Left ventricle myocardium inferior (tissue), 1 donor: Measurements from ENCODE around the gene WNK1. TPM values are rescaled to one million over a fixed set of nuclear protein-coding genes. Genes with fewer than 3 reads are reported as not detected.
A peak's percentile ranks its signal among the peaks of the same experiment; 100 is the strongest.
"Not testable (repeated sequence)": the region's sequence is repeated elsewhere in the genome, so short reads cannot be mapped to it uniquely, and the experiment has no call there.

Experiments
- DNase-seq: peaks from one replicate; pipeline ENCODE4 v3.0.0-alpha.2; 2020
- H3K27ac ChIP-seq: fragments of 200-600 bp; replicated peaks from 2 replicates; pipeline ENCODE4 v1.8.0; 2021
- H3K27me3 ChIP-seq: fragments of 200-600 bp; 2 replicates; pipeline ENCODE4 v1.8.0; 2021; ENCODE audit warnings: low read depth
- H3K36me3 ChIP-seq: fragments of 200-600 bp; 2 replicates; pipeline ENCODE4 v1.8.0; 2021
- H3K4me1 ChIP-seq: fragments of 200-600 bp; 2 replicates; pipeline ENCODE4 v1.8.0; 2021
- H3K4me3 ChIP-seq: fragments of 200-600 bp; 2 replicates; pipeline ENCODE4 v1.8.0; 2021; ENCODE audit warnings: mild to moderate bottlenecking, moderate library complexity
- H3K9me3 ChIP-seq: fragments of 200-600 bp; replicated peaks from 2 replicates; pipeline ENCODE4 v1.8.0; 2021
- CTCF ChIP-seq: fragments of 200-600 bp; IDR thresholded peaks from 2 replicates; pipeline ENCODE4 v1.8.0; 2021; ENCODE audit warnings: antibody characterized with exemption, mild to moderate bottlenecking, borderline replicate concordance
- intact Hi-C: fragments of 100-400 bp; cut with micrococcal nuclease; formaldehyde crosslinking; loops from one replicate; pipeline ENCODE4 v1.11.0; 2022
- total RNA-seq: library from RNA; stranded (reverse); fragmentation: NEBNext Ultra II Directional; extraction: Animal tissue kit (Norgen Biotek cat#: 25700); gene quantifications from one replicate; pipeline ENCODE4 v1.2.1, GENCODE V29; 2021
- donor health status: DM: no; HTN: yes; CAD: no; lungs with severe emphysema.

Gene WNK1
- total RNA-seq, 1 donor from 2014 or later, result 289 TPM

GRCh38 chr12:807041-807735 is 54.8 kb downstream of the WNK1 start:
- no peaks in the 10 kb centered on the region for H3K9me3 ChIP-seq
- no peaks in the 10 kb centered on the region for H3K27me3 ChIP-seq
- no peak for DNase-seq
- peaks cover 96% of the 10 kb centered on the region for H3K4me1 ChIP-seq
- no peak for TF ChIP-seq CTCF
- peak overlapping the region; percentile 74 for H3K27ac ChIP-seq
- intact Hi-C loops, result no loop called here
- no peak overlapping the region for H3K4me3 ChIP-seq
- H3K36me3 ChIP-seq, result no peaks in the 10 kb centered on the region

DNA sequence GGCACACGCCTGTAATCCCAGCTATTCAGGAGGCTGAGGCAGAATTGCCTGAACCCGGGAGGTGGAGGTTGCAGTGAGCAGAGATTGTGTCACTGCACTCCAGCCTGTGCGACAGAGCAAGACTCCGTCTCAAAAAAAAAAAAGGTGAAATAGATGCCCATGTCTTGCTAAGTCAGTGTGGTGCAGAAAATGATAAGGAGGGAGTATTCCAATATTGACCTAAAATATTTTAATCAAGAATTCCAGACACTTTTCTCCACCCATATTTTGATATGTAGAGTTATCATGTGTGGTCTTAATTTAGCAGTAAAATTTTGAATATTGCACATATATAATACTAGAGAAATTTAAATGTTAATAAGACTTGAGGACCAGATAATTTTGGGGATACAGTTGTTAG is 57.7 kb downstream of the WNK1 start:
- intact Hi-C loops, result loop anchor here (5.0 kb wide), 1 partner anchor 58 kb away; the partner anchor contains the start of gene WNK1
- H3K4me3 ChIP-seq, result no peak overlapping the region
- DNase-seq, result no peak
- no peaks in the 10 kb centered on the region for H3K27me3 ChIP-seq
- H3K4me1 ChIP-seq, result peaks cover 96% of the 10 kb centered on the region
- peak overlapping the region; percentile 17 for H3K27ac ChIP-seq
- H3K36me3 ChIP-seq, result peaks cover 13% of the 10 kb centered on the region
- H3K9me3 ChIP-seq, result no peaks in the 10 kb centered on the region
- no peak for TF ChIP-seq CTCF

DNA sequence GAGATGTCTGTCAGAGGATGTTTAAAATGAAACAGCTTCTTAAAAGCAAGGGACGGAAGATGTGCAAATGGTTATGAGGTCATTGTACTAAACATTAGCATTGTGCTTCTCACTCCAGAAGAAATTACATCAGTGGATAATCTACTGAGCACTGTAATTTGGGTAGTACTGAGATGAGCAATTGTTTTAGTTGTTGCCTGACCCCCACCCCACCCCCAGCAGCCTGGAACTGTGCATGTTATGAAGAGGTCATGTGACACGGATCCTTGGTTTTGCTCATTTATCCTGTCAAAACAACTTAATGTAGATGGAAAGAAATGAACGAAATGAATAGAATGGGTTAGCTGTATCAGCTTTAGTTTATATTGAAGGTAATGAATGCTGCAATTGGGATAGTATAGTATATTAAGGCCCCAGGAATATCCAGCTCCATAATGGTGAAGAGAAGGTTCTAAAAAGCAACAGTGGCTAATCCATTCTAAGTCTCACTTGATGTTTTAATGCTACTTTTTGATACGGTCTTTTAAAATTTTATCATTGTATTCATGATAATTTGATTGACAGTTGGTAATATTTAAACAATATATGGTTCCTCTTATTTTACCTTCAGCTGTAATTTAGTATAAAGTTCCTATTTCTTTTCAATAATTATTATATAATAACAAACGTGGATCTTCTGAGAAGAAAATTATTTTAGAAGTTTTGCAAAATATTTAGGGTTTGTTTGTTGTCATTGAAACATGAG is 58.5 kb downstream of the WNK1 start:
- H3K27ac ChIP-seq, result no peak overlapping the region
- H3K4me1 ChIP-seq, result peaks cover 91% of the 10 kb centered on the region
- no peak for TF ChIP-seq CTCF

DNA sequence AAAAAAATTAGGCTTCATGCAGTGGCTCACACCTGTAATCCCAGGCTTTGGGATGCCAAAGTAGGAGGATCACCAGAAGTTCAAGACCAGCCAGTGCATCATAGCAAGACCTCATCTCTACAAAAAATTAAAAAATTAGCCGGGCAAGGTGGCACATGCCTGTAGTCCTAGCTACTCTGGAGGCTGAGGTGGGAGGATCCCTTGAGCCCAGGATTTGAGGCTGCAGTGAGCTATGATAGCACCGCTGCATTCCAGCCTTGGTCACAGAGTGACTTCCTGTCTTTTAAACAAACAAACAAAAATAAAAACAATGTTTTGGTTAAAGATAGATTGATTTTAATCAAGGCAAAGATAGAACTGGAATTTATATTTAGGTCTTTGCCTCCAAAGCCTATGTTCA is 60.6 kb downstream of the WNK1 start:
- no peak overlapping the region for H3K4me3 ChIP-seq
- peaks cover 89% of the 10 kb centered on the region for H3K4me1 ChIP-seq
- H3K9me3 ChIP-seq, result no peaks in the 10 kb centered on the region
- peaks cover 16% of the 10 kb centered on the region for H3K36me3 ChIP-seq
- DNase-seq, result no peak
- TF ChIP-seq CTCF, result no peak
- intact Hi-C loops, result loop anchor here (5.0 kb wide), 1 partner anchor 61 kb away; the partner anchor contains the start of gene WNK1
- no peaks in the 10 kb centered on the region for H3K27me3 ChIP-seq
- no peak overlapping the region for H3K27ac ChIP-seq

More for the DNA sequence above, 58.5 kb downstream of the WNK1 start:
- DNase-seq, result no peak
- intact Hi-C loops, result loop anchor here (5.0 kb wide), 1 partner anchor 59 kb away; the partner anchor contains the start of gene WNK1
- Histone ChIP-seq H3K27me3 (no peaks in the 10 kb centered on the region), H3K4me3 (no peak overlapping the region), H3K36me3 (peaks cover 16% of the 10 kb centered on the region), H3K9me3 (no peaks in the 10 kb centered on the region)

GRCh38 chr12:817456-817855 is 65.1 kb downstream of the WNK1 start:
- Histone ChIP-seq H3K36me3 (peaks cover 16% of the 10 kb centered on the region), H3K27ac (peak overlapping the region; percentile 42), H3K4me1 (peaks cover 72% of the 10 kb centered on the region)
- intact Hi-C loops, result loop anchor here (5.0 kb wide), 1 partner anchor 240 kb away; no protein-coding TSS in a partner anchor
- H3K9me3 ChIP-seq, H3K27me3 ChIP-seq, H3K4me3 ChIP-seq, DNase-seq: not testable (repeated sequence)
